Large intestine (tissue), 3 donors: ENCODE data around the gene AEN. TPM values are rescaled to one million over a fixed set of nuclear protein-coding genes. Genes with fewer than 3 reads are reported as not detected.
"Not testable (repeated sequence)": the region's sequence is repeated elsewhere in the genome, so short reads cannot be mapped to it uniquely, and the experiment has no call there.

ENCODE experiments used
- DNase-seq, 2 donors: peaks; one replicate each; pipeline versions ENCODE4 v3.0.0 to v3.0.0-alpha.2; 2013
- H3K27ac ChIP-seq: one replicate; pipeline ENCODE4 v1.5.1; 2013; ENCODE audit warnings: low read length
- H3K27me3 ChIP-seq: 2 replicates; pipeline ENCODE4 v1.6.1; 2013; ENCODE audit warnings: low read length; ENCODE audit not compliant: control insufficient read depth, insufficient read depth
- H3K36me3 ChIP-seq: 2 replicates; pipeline ENCODE4 v1.6.1; 2013; ENCODE audit warnings: low read length; ENCODE audit not compliant: control insufficient read depth, insufficient read depth
- H3K4me1 ChIP-seq: one replicate; pipeline ENCODE4 v1.6.1; 2013; ENCODE audit warnings: low read length; ENCODE audit not compliant: control insufficient read depth, insufficient read depth
- H3K4me3 ChIP-seq: one replicate; pipeline ENCODE4 v1.5.1; 2013; ENCODE audit warnings: low read length
- H3K9me3 ChIP-seq: one replicate; pipeline ENCODE4 v1.6.1; 2013; ENCODE audit warnings: mild to moderate bottlenecking, low read depth, low read length, moderate library complexity; ENCODE audit not compliant: control insufficient read depth
- WGBS: methylation state at CpG from one replicate; pipeline ENCODE4 v1.1.5; 2013; ENCODE audit warnings: low lambda C conversion rate; ENCODE audit not compliant: insufficient coverage; 5-methylcytosine and 5-hydroxymethylcytosine counted together
- polyA plus RNA-seq: library from polyadenylated mRNA; unstranded; fragments of 120-200 nt; gene quantifications from one replicate; pipeline ENCODE4 v1.2.1, GENCODE V29; 2013

The AEN gene
- polyA plus RNA-seq, 1 donor, result 8.2 TPM

DNA sequence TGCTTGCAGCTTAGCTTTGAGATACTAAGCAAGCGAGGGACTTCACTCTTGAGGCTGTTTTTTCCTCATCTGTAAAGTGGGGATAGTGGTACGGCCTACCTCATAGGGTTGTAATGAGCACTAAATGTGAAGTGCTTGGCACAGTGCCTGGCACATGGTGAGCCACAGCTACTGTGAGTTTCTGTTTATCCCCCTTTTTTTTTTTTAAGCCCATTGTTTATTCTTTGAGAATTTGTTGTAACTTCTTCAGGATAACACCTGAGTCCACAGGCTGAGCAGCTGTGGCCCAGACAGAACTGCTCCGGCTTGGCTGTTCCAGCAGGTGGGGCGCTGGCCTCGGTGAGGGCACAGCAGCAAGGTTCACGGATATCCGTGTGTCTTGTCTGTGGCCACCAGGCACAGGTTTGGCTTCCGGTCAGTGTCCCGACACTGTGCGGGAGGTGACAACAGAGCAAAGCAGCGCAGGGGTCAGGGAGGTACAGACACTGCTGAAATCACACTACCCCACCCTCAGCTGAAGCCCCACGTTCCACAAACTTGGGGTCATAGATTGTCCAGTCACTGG, 10.4 kb downstream of the AEN start:
- no CpG with 5 or more reads among the region's 12 CpGs for WGBS
- Histone ChIP-seq H3K9me3 (no peaks in the 10 kb centered on the region), H3K4me1 (peaks cover 6% of the 10 kb centered on the region), H3K4me3 (no peak overlapping the region), H3K27me3 (no peaks in the 10 kb centered on the region), H3K36me3 (peaks cover 38% of the 10 kb centered on the region), H3K27ac (no peak overlapping the region)
- no peak for DNase-seq

DNA sequence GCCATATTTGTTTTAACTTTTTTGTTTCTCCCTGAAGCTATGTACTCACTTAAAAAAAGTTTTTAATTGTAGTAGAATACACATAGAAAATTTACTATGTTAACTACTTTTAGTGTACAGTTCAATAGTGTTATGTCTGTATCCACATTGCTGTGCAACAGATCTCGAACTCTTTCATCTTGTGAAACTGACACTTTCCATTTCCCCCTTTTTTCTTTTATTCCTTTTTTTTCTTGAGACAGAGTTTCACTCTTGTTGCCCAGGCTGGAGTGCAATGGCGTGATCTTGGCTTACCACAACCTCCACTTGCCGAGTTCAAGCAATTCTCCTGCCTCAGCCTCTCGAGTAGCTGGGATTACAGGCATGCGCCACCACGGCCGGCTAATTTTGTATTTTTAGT, 11.7 kb downstream of the AEN start:
- 100% methylated on average over 1 of the region's 7 CpGs for WGBS
- H3K9me3 ChIP-seq, H3K27ac ChIP-seq, DNase-seq, H3K4me3 ChIP-seq, H3K27me3 ChIP-seq: not testable (repeated sequence)
- H3K4me1 ChIP-seq, result peaks cover 17% of the 10 kb centered on the region
- H3K36me3 ChIP-seq, result peaks cover 31% of the 10 kb centered on the region

DNA sequence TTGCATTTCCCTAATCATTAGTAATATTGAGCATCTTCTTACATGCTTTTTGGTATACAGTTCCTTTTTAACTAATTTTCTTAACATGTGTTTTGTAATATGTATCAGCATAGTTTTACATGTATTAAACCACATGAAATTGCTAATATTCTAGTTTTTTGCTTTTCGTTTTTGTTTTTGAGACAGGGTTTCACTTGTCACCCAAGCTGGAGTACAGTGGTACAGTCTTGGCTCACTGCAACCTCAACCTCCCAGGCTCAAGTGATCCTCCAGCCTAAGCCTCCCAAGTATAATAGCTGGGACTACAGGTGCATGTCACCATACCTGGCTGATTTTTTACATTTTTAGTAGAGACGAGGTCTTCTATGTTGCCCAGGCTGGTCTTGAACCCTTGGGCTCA, 13.3 kb downstream of the AEN start:
- H3K4me1 ChIP-seq, result peaks cover 30% of the 10 kb centered on the region
- no CpG with 5 or more reads among the region's 2 CpGs for WGBS
- no peaks in the 10 kb centered on the region for H3K27me3 ChIP-seq
- peaks cover 20% of the 10 kb centered on the region for H3K36me3 ChIP-seq
- DNase-seq, result no peak
- H3K9me3 ChIP-seq, result no peaks in the 10 kb centered on the region
- H3K4me3 ChIP-seq, result no peak overlapping the region
- H3K27ac ChIP-seq, result no peak overlapping the region

DNA sequence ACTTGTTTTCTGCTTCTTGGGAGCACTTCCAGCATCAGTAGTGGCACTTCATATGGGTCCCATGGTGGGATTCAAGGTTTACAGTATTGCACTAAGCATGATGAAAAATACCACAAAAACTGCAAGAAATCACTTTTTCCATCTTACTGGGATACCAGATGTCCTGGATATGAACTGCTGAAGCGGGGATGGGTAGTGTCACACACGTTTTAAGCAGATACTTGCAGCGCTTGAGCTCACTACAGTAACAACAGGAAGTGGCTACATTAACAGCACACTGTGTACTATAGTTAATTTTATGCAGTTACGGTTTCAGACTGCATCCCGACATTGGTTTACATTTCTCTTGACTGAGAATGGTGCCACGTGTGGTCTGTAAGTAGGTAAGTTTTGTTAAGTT, 14.2 kb downstream of the AEN start:
- no peak overlapping the region for H3K4me3 ChIP-seq
- H3K27me3 ChIP-seq, result no peaks in the 10 kb centered on the region
- peaks cover 12% of the 10 kb centered on the region for H3K36me3 ChIP-seq
- H3K9me3 ChIP-seq, result no peaks in the 10 kb centered on the region
- H3K4me1 ChIP-seq, result peaks cover 35% of the 10 kb centered on the region
- WGBS, result no CpG with 5 or more reads among the region's 6 CpGs
- H3K27ac ChIP-seq, result no peak overlapping the region
- no peak for DNase-seq

DNA sequence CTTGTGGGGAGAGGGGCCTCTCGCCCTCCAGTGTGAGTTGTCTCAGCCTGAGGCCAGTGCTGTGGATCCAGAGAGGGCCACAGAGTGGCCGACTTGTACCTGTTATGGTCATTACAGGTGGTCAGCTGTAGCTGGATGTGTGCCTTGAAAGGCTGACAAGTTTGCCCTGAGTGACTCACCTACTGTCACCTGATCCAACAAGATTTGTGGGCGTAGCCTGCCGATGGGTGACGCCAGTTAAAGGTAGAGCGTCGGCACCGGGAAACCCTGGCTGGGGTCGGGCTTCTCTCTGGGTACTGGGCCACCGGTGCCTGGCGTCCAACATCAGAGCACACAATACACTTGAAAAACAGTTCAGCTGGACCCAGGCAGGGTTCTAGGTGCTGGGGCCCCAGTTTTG, 14.9 kb downstream of the AEN start:
- peaks cover 36% of the 10 kb centered on the region for H3K4me1 ChIP-seq
- H3K27ac ChIP-seq, result no peak overlapping the region
- no peak overlapping the region for H3K4me3 ChIP-seq
- no peaks in the 10 kb centered on the region for H3K27me3 ChIP-seq
- peak; percentile 48 to 72 for DNase-seq
- H3K9me3 ChIP-seq, result no peaks in the 10 kb centered on the region
- WGBS, result no CpG with 5 or more reads among the region's 11 CpGs
- H3K36me3 ChIP-seq, result peaks cover 6% of the 10 kb centered on the region

DNA sequence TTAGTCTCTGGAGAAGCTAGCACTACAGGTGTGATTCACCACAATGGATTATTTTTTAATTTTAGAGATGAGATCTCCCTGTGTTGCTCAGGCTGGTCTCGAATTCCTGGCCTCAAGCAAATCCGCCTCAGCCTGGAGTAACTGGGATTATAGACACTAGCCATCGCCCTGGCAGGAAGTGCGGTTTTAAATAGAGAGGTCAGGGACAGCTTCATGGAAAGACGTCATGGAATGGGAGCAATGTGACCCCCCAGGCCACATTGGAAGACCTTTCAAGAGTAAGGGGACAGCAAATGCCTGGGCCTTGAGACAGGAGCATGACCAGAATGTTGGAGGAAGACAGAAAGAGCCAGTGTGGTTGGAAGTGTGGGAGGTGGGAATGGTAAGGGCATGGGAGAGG, 15.5 kb downstream of the AEN start:
- no CpG with 5 or more reads among the region's 5 CpGs for WGBS
- DNase-seq, result no peak
- H3K4me1 ChIP-seq, result peaks cover 36% of the 10 kb centered on the region
- no peak overlapping the region for H3K27ac ChIP-seq
- H3K27me3 ChIP-seq, result no peaks in the 10 kb centered on the region
- no peak overlapping the region for H3K4me3 ChIP-seq
- no peaks in the 10 kb centered on the region for H3K9me3 ChIP-seq
- peaks cover 2% of the 10 kb centered on the region for H3K36me3 ChIP-seq

DNA sequence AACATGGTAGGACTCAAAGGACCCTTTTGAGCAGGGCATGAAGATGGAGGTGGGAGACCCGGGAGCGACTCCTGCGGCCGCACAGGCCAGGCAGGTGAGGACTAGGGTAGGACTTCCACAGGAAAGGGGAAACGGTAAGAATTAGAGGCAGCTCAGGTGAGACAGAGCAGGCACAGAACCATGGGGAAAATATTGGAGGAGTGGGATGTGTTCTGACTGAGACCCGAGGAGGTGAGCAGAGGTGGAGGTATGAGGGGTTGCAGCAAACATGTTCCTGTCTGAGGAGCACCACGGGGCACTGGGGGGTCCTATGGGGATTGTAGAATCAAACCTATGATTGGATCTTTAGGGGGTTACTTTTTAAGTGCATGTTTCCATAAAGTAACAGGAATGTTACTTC, 16.3 kb downstream of the AEN start:
- DNase-seq, result no peak
- WGBS, result no CpG with 5 or more reads among the region's 7 CpGs
- peak overlapping the region; percentile 96 for H3K27ac ChIP-seq

DNA sequence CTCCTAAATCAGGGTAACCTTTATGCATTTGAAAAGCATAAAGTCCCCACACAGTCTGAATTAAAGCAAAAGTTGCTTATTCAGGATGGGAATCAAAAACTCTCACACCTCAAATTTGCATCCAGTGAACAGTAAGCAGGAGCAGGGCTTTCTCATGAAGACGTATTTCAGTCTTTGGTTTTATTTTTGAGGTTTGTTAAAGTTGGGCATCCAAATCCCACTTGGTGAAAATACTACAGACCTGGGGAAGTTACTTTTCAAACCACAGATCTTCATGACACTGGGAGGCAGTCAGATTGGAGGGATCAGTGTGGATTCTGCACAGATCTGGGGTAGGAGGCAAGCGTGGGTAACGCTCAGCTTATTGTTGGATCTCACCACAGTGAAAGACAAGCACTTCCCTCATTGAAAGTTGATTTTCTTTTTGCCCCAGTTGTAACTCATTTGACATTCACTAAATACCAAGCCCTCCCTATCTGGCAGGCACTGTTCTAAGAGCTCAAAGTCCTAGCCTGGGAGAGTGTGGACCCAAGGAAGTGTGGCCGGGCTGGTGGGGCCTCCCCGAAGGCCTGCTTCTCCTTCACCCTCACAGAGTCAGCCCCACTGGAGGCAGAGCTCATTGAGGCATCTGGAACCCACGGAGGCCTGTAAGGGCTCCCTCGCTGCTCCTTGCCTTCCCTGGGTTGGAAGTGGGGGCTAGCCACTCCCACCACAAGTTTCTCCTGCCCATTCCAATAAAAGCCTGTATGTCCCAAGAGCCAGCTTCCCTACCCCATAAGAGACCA, 16.9 kb downstream of the AEN start:
- H3K4me3 ChIP-seq, result peak overlapping the region; percentile 7
- H3K27me3 ChIP-seq, result no peaks in the 10 kb centered on the region
- WGBS, result no CpG with 5 or more reads among the region's 7 CpGs
- peaks cover 36% of the 10 kb centered on the region for H3K4me1 ChIP-seq
- H3K27ac ChIP-seq, result peak overlapping the region; percentile 96
- DNase-seq, result peak; percentile 79 to 89
- H3K36me3 ChIP-seq, result no peaks in the 10 kb centered on the region
- no peaks in the 10 kb centered on the region for H3K9me3 ChIP-seq

More for the DNA sequence above, 16.3 kb downstream of the AEN start:
- H3K36me3 ChIP-seq, result no peaks in the 10 kb centered on the region
- H3K27me3 ChIP-seq, result no peaks in the 10 kb centered on the region
- H3K9me3 ChIP-seq, result no peaks in the 10 kb centered on the region
- H3K4me3 ChIP-seq, result no peak overlapping the region
- peaks cover 36% of the 10 kb centered on the region for H3K4me1 ChIP-seq

DNA sequence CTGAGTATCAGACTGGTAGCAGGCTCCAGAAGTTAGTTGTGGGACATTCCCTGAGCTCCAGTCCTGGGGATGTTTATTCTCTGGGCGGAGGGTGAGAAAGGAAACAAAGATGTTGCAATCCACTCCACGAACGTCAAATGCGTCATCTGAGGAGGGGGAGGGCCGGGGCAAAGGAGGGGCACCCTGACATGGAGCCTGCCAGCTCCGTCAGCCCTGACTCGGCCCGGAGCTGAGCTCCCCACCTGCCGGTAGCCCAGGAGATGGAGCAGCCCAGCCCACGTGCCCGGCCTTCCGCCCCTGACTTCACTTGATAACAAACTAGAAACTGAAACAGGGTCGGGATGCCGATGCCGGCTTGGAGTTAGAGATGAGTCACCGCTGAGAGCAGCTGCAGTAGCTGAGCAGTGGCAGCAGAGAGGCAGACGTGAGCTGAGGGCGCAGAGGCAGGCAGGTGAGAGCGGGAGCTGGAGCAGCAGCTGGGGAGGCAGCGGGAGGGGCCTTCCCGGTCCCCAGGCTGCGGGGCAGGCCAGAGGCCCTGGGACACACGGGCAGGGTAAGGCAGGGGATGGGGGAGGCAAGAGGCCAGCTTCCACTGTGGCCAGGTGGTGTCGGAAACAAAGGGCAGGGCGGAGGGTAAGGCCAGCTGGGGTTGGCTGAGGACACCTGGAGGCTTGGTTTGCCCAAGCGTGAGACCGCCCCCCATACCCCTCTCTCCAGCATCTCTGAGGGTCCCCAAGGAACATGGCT, 17.7 kb downstream of the AEN start, which contains the start of gene ISG20:
TSS of gene ISG20 (plus strand) at position 391 of the 747 bp plus-strand sequence. CDS start at position 742, 351 bp downstream.
- H3K4me1 ChIP-seq, result peaks cover 36% of the 10 kb centered on the region
- no CpG with 5 or more reads among the region's 27 CpGs for WGBS
- H3K36me3 ChIP-seq, result no peaks in the 10 kb centered on the region
- no peaks in the 10 kb centered on the region for H3K9me3 ChIP-seq
- DNase-seq, result peak; percentile 98 to 99
- H3K27me3 ChIP-seq, result no peaks in the 10 kb centered on the region
- peak within 1 kb of the TSS; percentile 8 for H3K4me3 ChIP-seq
- H3K27ac ChIP-seq, result peak within 1 kb of the TSS; percentile 96

DNA sequence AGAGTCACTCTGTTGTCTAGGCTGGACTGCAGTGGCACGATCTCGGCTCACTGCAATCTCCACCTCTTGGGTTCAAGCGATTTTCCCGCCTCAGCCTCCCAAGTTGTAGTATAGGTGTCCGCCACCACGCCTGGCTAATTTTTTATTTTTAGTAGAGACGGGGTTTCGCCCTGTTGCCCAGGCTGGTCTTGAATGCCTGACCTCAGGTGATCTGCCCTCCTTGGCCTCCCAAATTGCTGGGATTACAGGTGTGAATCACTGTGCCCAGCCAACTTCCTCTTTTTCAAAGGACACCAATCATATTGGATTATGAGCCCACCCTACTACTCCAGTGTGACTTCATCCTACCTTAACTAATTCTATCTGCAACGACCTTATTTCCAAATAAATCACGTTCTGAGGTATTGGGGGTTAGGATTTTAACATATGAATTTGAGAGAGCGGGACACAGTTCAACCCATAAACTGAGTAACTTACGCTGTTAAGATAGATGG, 20.9 kb downstream of the AEN start:
- Histone ChIP-seq H3K27me3 (no peaks in the 10 kb centered on the region), H3K9me3 (no peaks in the 10 kb centered on the region), H3K4me3 (no peak overlapping the region), H3K4me1 (peaks cover 32% of the 10 kb centered on the region), H3K36me3 (no peaks in the 10 kb centered on the region), H3K27ac (no peak overlapping the region)
- no peak for DNase-seq
- no CpG with 5 or more reads among the region's 12 CpGs for WGBS
